HCT116 (cell line): ENCODE data around the gene ANO2. TPM values are rescaled to one million over a fixed set of nuclear protein-coding genes. Genes with fewer than 3 reads are reported as not detected.

Source experiments
- ATAC-seq: fragments of 200-7000 bp; cut with Tn5 transposase; 2 replicates; pipeline ENCODE4 v1.9.1; 2020; ENCODE audit warnings: mild to moderate bottlenecking, moderate library complexity
- BruUV-seq: library from RNA; stranded (reverse); fragments of 400-500 nt; replicated peaks from 2 replicates; lab custom pipeline; 2021; lab: Mats Ljungman, UMichigan
- CTCF ChIA-PET: fragments of 300-600 bp; sonication (Branson Sonifier 250); formaldehyde crosslinking; loops from one replicate; lab custom pipeline; 2021; ENCODE audit warnings: antibody characterized with exemption; lab: Charles Lee
- POLR2A ChIA-PET: fragments of 300-600, 350-600 bp; sonication (Branson Sonifier 250); formaldehyde crosslinking; loops from one replicate; lab custom pipeline; 2021; ENCODE audit warnings: antibody characterized with exemption; lab: Charles Lee
- RAD21 ChIA-PET, 2 experiments: fragments of 300-600 bp; sonication (Branson Sonifier 250); formaldehyde crosslinking; loops; one replicate each; lab custom pipeline; 2023; ENCODE audit warnings: low total read pairs in 2 of 2; ENCODE audit not compliant: uncharacterized antibody in 2 of 2, unreplicated experiment in 2 of 2, low non-redundant PET in 1 of 2; lab: Charles Lee
- DNase-seq: peaks from one replicate; pipeline ENCODE4 v3.0.0-alpha.2; 2010; ENCODE audit warnings: low read depth, low spot score
- H2AFZ ChIP-seq: fragments of 200-600 bp; shearing (Covaris generic), sonication (generic); 2 replicates; pipeline ENCODE4 v1.6.1; 2017; ENCODE audit warnings: low read depth, mixed run types, mixed read lengths, antibody characterized with exemption, low read length; ENCODE audit not compliant: poor library complexity, severe bottlenecking
- H3K27ac ChIP-seq: 2 replicates; pipeline ENCODE4 v1.5.1; 2012; ENCODE audit warnings: low read depth, low read length
- H3K27me3 ChIP-seq: fragments of 200-600 bp; sonication (generic); 2 replicates; pipeline ENCODE4 v1.6.1; 2016; ENCODE audit warnings: mixed run types, low read length, mixed read lengths; ENCODE audit not compliant: insufficient read depth
- H3K36me3 ChIP-seq, 2 experiments: fragments of 200-500 bp in 1 of 2; fragments of 200-600 bp in 1 of 2; sonication (Bioruptor generic) in 1 of 2; sonication (generic) in 1 of 2; 2 replicates each; pipeline versions ENCODE4 v1.5.1 to v1.6.1; 2014 to 2016; ENCODE audit warnings: low read length in 2 of 2, inconsistent platforms in 1 of 2, mixed read lengths in 1 of 2, mixed run types in 1 of 2; ENCODE audit not compliant: insufficient read depth in 2 of 2, control insufficient read depth in 1 of 2
- H3K4me1 ChIP-seq, 2 experiments: fragments of 200-600 bp in 1 of 2; sonication (generic) in 1 of 2; 2 replicates each; pipeline versions ENCODE4 v1.5.1 to v1.6.1; 2012 to 2017; ENCODE audit warnings: low read length in 2 of 2, inconsistent platforms in 1 of 2, mild to moderate bottlenecking in 1 of 2, mixed read lengths in 1 of 2, mixed run types in 1 of 2, moderate library complexity in 1 of 2; ENCODE audit not compliant: insufficient read depth in 2 of 2, control insufficient read depth in 1 of 2
- H3K4me2 ChIP-seq: fragments of 200-600 bp; sonication (generic); 2 replicates; pipeline ENCODE4 v1.6.1; 2017; ENCODE audit warnings: mixed run types, low read length, mixed read lengths
- H3K4me3 ChIP-seq, 2 experiments: fragments of 200-600 bp in 1 of 2; sonication (generic) in 1 of 2; replicated peaks in 1 of 2; 2 replicates each; pipeline ENCODE4 v1.5.1; 2011 to 2016; ENCODE audit warnings: low read length in 2 of 2, control low read depth in 1 of 2, low read depth in 1 of 2, mild to moderate bottlenecking in 1 of 2, mixed read lengths in 1 of 2, mixed run types in 1 of 2
- H3K79me2 ChIP-seq: fragments of 200-600 bp; sonication (generic); 2 replicates; pipeline ENCODE4 v1.6.1; 2017; ENCODE audit warnings: mild to moderate bottlenecking, mixed run types, low read length, moderate library complexity, mixed read lengths; ENCODE audit not compliant: insufficient read depth
- H3K9ac ChIP-seq: fragments of 200-600 bp; sonication (generic); 2 replicates; pipeline ENCODE4 v1.6.1; 2016; ENCODE audit warnings: low read length, mixed read lengths
- H3K9me2 ChIP-seq: fragments of 200-600 bp; sonication (generic), shearing (Covaris generic); 2 replicates; pipeline ENCODE4 v1.6.1; 2017; ENCODE audit warnings: mixed run types, mild to moderate bottlenecking, moderate library complexity; ENCODE audit not compliant: insufficient read depth
- H3K9me3 ChIP-seq, 2 experiments: fragments of 200-500 bp in 1 of 2; fragments of 200-600 bp in 1 of 2; sonication (Bioruptor generic) in 1 of 2; sonication (generic) in 1 of 2; 2 replicates each; pipeline ENCODE4 v1.6.1; 2014 to 2017; ENCODE audit warnings: low read length in 2 of 2, mixed read lengths in 2 of 2, inconsistent platforms in 1 of 2, low read depth in 1 of 2, mild to moderate bottlenecking in 1 of 2, mixed run types in 1 of 2, moderate library complexity in 1 of 2; ENCODE audit not compliant: control insufficient read depth in 1 of 2, insufficient read depth in 1 of 2
- H4K20me1 ChIP-seq: fragments of 200-600 bp; sonication (generic), shearing (Covaris generic); 2 replicates; pipeline ENCODE4 v1.6.1; 2017; ENCODE audit warnings: mixed run types, mild to moderate bottlenecking, moderate library complexity; ENCODE audit not compliant: insufficient read depth
- ATF3 ChIP-seq: IDR thresholded peaks from 2 replicates; pipeline ENCODE4 v1.6.1; 2012
- CBX3 ChIP-seq: IDR thresholded peaks from 2 replicates; pipeline ENCODE4 v1.6.1; 2012; ENCODE audit warnings: low read depth
- CEBPB ChIP-seq: IDR thresholded peaks from 2 replicates; pipeline ENCODE4 v1.6.1; 2012; ENCODE audit warnings: low read depth
- CTCF ChIP-seq, 3 experiments: fragments of 200-600 bp in 1 of 3; sonication (generic) in 1 of 3; IDR thresholded peaks in 2 of 3; conservative IDR thresholded peaks in 1 of 3; 2 replicates each; pipeline ENCODE4 v1.5.1; 2012 to 2017; ENCODE audit warnings: low read depth in 2 of 3, low read length in 2 of 3, antibody characterized with exemption in 1 of 3, borderline replicate concordance in 1 of 3, control low read depth in 1 of 3, mild to moderate bottlenecking in 1 of 3, mixed read lengths in 1 of 3, mixed run types in 1 of 3, moderate library complexity in 1 of 3; ENCODE audit not compliant: insufficient read depth in 1 of 3
- EGR1 ChIP-seq: IDR thresholded peaks from 2 replicates; pipeline ENCODE4 v1.6.1; 2012; ENCODE audit warnings: low read depth
- ELF1 ChIP-seq: IDR thresholded peaks from 2 replicates; pipeline ENCODE4 v1.6.1; 2012; ENCODE audit warnings: low read depth, borderline replicate concordance
- FOSL1 ChIP-seq: IDR thresholded peaks from 2 replicates; pipeline ENCODE4 v1.6.1; 2012; ENCODE audit warnings: low read depth
- JUND ChIP-seq: IDR thresholded peaks from 2 replicates; pipeline ENCODE4 v1.6.1; 2012
- POLR2A ChIP-seq: IDR thresholded peaks from 2 replicates; pipeline ENCODE4 v1.7.0; 2011; ENCODE audit warnings: borderline replicate concordance; ENCODE audit not compliant: insufficient read depth, insufficient read length; ENCODE audit errors: extremely low read depth
- POLR2AphosphoS5 ChIP-seq: IDR thresholded peaks from 2 replicates; pipeline ENCODE4 v1.6.1; 2011; ENCODE audit warnings: mild to moderate bottlenecking, low read depth, low read length, moderate library complexity
- RAD21 ChIP-seq: IDR thresholded peaks from 2 replicates; pipeline ENCODE4 v1.6.1; 2012; ENCODE audit warnings: low read depth, mild to moderate bottlenecking
- SIN3A ChIP-seq: IDR thresholded peaks from 2 replicates; pipeline ENCODE4 v1.6.1; 2012; ENCODE audit warnings: low read depth
- SP1 ChIP-seq: IDR thresholded peaks from 2 replicates; pipeline ENCODE4 v1.6.1; 2012; ENCODE audit warnings: low read depth
- TCF7L2 ChIP-seq: IDR thresholded peaks from 2 replicates; pipeline ENCODE4 v1.7.0; 2011; ENCODE audit warnings: borderline replicate concordance, inconsistent platforms; ENCODE audit not compliant: insufficient read depth, insufficient read length; ENCODE audit errors: extremely low read depth
- YY1 ChIP-seq: IDR thresholded peaks from 2 replicates; pipeline ENCODE4 v1.6.1; 2011; ENCODE audit warnings: low read length, low read depth, moderate library complexity, mild to moderate bottlenecking; ENCODE audit not compliant: insufficient replicate concordance; ENCODE audit errors: extremely low read depth
- ZBTB33 ChIP-seq: IDR thresholded peaks from 2 replicates; pipeline ENCODE4 v1.6.1; 2011; ENCODE audit warnings: mild to moderate bottlenecking, low read length, moderate library complexity; ENCODE audit not compliant: insufficient replicate concordance; ENCODE audit errors: extremely low read depth
- ZNF274 ChIP-seq: fragments of 200-500 bp; sonication (Bioruptor generic); IDR thresholded peaks from 2 replicates; pipeline ENCODE4 v1.6.1; 2014; ENCODE audit warnings: mild to moderate bottlenecking, low read depth, low read length, inconsistent platforms
- intact Hi-C: fragments of 100-400 bp; cut with micrococcal nuclease; formaldehyde crosslinking; loops from 2 replicates; pipeline ENCODE4 v1.10.0; 2022
- total RNA-seq: library from RNA; stranded (reverse); gene quantifications from one replicate; pipeline ENCODE4 v1.2.1, GENCODE V29; 2021; ENCODE audit not compliant: unreplicated experiment
- TF ChIP-seq, protein P1 (sequence below): IDR thresholded peaks from 2 replicates; pipeline ENCODE4 v1.6.1; 2012

The ANO2 gene
- total RNA-seq, 1 experiment from 2014 or later, result not detected

DNA sequence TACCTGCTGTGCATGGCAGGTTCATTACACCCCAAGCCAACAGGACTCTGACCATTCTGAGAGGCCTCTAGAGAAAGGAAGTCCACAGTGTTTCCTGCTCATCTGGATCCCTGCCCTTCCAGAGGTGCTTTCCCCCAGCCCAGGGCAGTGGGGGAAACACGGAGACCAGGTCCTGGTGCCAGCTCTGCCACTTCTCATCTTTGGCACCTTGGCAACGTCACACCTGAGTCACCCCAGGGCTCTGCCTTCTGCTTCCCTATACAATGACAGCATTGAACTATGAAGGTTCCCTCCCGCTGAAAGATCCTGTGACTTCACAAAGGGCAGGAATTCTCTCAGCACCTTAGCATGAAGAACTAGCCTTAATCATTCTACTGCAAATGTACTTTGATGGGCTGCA lies 74.9 kb downstream of the ANO2 start:
- H3K4me3 ChIP-seq, result no peak overlapping the region
- BruUV-seq, result no TSS peak
- H3K9me2 ChIP-seq, result no peaks in the 10 kb centered on the region
- H3K9me3 ChIP-seq, result no peaks in the 10 kb centered on the region
- H3K27me3 ChIP-seq, result no peaks in the 10 kb centered on the region; the same call in 1 of the 2 replicates
- no peak for DNase-seq
- no peak for ATAC-seq
- ChIA-PET POLR2A (no interaction called here), RAD21 (no interaction called here), CTCF (no interaction called here)
- H4K20me1 ChIP-seq, result no peaks in the 10 kb centered on the region
- no peak overlapping the region for H3K4me2 ChIP-seq
- H3K9ac ChIP-seq, result no peak overlapping the region
- intact Hi-C loops, result no loop called here
- H2AFZ ChIP-seq, result no peak overlapping the region
- no peaks in the 10 kb centered on the region for H3K36me3 ChIP-seq
- H3K79me2 ChIP-seq, result no peaks in the 10 kb centered on the region
- H3K4me1 ChIP-seq, result no peaks in the 10 kb centered on the region
- TF ChIP-seq ELF1 (no peak), SIN3A (no peak), ZNF274 (no peak), POLR2A (no peak), TCF7L2 (no peak), JUND (no peak), ZBTB33 (no peak), EGR1 (no peak), SP1 (no peak), CEBPB (no peak), YY1 (no peak), ATF3 (no peak), FOSL1 (no peak), RAD21 (no peak), CTCF (IDR thresholded peaks at IDR 0.05 in 2 of 3, conservative IDR thresholded peaks at IDR 0.05 in 1 of 3; ENCODE audit: borderline replicate concordance in 1 of 3, insufficient read depth in 1 of 3, low read depth in 2 of 3, low read length in 2 of 3) (no peak), POLR2AphosphoS5 (no peak), CBX3 (no peak)
- TF ChIP-seq, protein P1, sequence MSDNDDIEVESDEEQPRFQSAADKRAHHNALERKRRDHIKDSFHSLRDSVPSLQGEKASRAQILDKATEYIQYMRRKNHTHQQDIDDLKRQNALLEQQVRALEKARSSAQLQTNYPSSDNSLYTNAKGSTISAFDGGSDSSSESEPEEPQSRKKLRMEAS, result no peak
- TF ChIP-seq, all 23 proteins: peak for 0
- H3K27ac ChIP-seq, result no peak overlapping the region
